Fibroblast of lung (primary cell): ENCODE measurements around the gene FANCL.
"Not testable (repeated sequence)": the region's sequence is repeated elsewhere in the genome, so short reads cannot be mapped to it uniquely, and the experiment has no call there.

Experiments
- EZH2 ChIP-seq: IDR thresholded peaks from 2 replicates; pipeline ENCODE4 v1.5.1; 2012; ENCODE audit warnings: low read length, control low read depth, mild to moderate bottlenecking; ENCODE audit errors: missing control alignments
- TF ChIP-seq, protein P1 (sequence below), 2 donors: IDR thresholded peaks in 1 of 2; conservative IDR thresholded peaks in 1 of 2; 1 replicate in 1 of 2; 2 replicates in 1 of 2; pipeline ENCODE4 v1.5.1; 2011 to 2012; ENCODE audit warnings: low read length in 2 of 2, control low read depth in 1 of 2, inconsistent platforms in 1 of 2, low read depth in 1 of 2, mild to moderate bottlenecking in 1 of 2

DNA sequence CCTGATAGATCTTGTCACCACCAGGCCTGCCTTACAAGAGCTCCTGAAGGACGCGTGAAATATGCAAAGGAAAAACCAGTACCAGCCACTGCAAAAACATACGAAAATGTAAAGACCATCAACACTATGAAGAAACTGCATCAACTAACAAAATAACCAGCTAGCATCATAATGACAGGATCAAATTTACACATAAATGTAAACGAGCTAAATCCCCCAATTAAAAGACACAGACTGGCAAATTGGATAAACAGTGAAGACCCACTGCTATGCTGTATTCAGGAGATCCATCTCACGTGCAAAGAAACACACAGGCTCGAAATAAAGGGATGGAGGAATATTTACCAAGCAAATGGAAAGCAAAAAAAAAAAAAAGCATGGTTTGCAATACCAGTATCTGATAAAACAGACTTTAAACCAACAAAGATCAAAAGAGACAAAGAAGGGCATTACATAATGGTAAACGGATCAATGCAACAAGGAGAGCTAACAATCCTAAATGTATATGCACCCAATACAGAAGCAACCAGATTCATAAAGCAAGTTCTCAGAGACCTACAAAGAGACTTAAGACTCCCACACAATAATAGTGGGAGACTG lies 70.7 kb downstream of the FANCL start:
- TF ChIP-seq, protein P1, sequence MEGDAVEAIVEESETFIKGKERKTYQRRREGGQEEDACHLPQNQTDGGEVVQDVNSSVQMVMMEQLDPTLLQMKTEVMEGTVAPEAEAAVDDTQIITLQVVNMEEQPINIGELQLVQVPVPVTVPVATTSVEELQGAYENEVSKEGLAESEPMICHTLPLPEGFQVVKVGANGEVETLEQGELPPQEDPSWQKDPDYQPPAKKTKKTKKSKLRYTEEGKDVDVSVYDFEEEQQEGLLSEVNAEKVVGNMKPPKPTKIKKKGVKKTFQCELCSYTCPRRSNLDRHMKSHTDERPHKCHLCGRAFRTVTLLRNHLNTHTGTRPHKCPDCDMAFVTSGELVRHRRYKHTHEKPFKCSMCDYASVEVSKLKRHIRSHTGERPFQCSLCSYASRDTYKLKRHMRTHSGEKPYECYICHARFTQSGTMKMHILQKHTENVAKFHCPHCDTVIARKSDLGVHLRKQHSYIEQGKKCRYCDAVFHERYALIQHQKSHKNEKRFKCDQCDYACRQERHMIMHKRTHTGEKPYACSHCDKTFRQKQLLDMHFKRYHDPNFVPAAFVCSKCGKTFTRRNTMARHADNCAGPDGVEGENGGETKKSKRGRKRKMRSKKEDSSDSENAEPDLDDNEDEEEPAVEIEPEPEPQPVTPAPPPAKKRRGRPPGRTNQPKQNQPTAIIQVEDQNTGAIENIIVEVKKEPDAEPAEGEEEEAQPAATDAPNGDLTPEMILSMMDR (conservative IDR thresholded peaks at IDR 0.05 in 1 of 2, IDR thresholded peaks at IDR 0.05 in 1 of 2; ENCODE audit: low read depth in 1 of 2, low read length in 2 of 2): not testable (repeated sequence)
- not testable (repeated sequence) for TF ChIP-seq EZH2
